Fibroblast of peridontal ligament (primary cell): ENCODE measurements around the gene GAL.
A peak's percentile ranks its signal among the peaks of the same experiment; 100 is the strongest.

ENCODE experiments used
- DNase-seq: peaks from one replicate; pipeline ENCODE4 v3.0.0-alpha.2; 2010; ENCODE audit errors: extremely low read depth

GAL gene

GRCh38 chr11:68707527-68707926 is 23.2 kb downstream of the GAL start:
- DNase-seq = no peak

- DNase-seq = no peak
These were observed 24.7 kb downstream of the GAL start for GRCh38 chr11:68709062-68709461.

- no peak for DNase-seq
These were observed 26.1 kb downstream of the GAL start for GRCh38 chr11:68710409-68710808.

GRCh38 chr11:68711114-68711513 is 26.8 kb downstream of the GAL start:
- DNase-seq = no peak

- DNase-seq = no peak
These were observed 29.9 kb downstream of the GAL start for GRCh38 chr11:68714060-68714856.

GRCh38 chr11:68715456-68716122 is 31.2 kb downstream of the GAL start:
- DNase-seq = no peak

GRCh38 chr11:68721075-68721474 is 36.7 kb downstream of the GAL start:
- no peak for DNase-seq

GRCh38 chr11:68722143-68722542 is 37.8 kb downstream of the GAL start:
- no peak for DNase-seq

- no peak for DNase-seq
These were observed 39.9 kb downstream of the GAL start for GRCh38 chr11:68724293-68724692.

- DNase-seq = peak; percentile 27
These were observed 43.4 kb downstream of the GAL start for GRCh38 chr11:68727783-68728182.

- no peak for DNase-seq
These were observed 49.8 kb downstream of the GAL start for GRCh38 chr11:68734111-68734510.

- DNase-seq = no peak
These were observed 50.8 kb downstream of the GAL start for GRCh38 chr11:68735125-68735524.

- no peak for DNase-seq
These were observed 51.3 kb downstream of the GAL start for GRCh38 chr11:68735646-68736045.
